HFFc6 (cell line): ENCODE data around the gene TMEM219. TPM values are rescaled to one million over a fixed set of nuclear protein-coding genes. Genes with fewer than 3 reads are reported as not detected.

Experiments
- DNase-seq: peaks from one replicate; pipeline ENCODE4 v3.0.0-alpha.2; 2018
- H3K27ac Mint-ChIP-seq: 2 replicates; pipeline ENCODE4 v1.8.0; 2020; ENCODE audit warnings: mild to moderate bottlenecking, mixed read lengths
- H3K27me3 Mint-ChIP-seq: 2 replicates; pipeline ENCODE4 v1.8.0; 2021; ENCODE audit warnings: mild to moderate bottlenecking, moderate library complexity, mixed read lengths; ENCODE audit not compliant: insufficient read depth
- H3K36me3 Mint-ChIP-seq: 2 replicates; pipeline ENCODE4 v1.8.0; 2021; ENCODE audit warnings: low read depth, mixed read lengths
- H3K4me1 Mint-ChIP-seq: 2 replicates; pipeline ENCODE4 v1.8.0; 2020; ENCODE audit warnings: low read depth, mixed read lengths
- H3K4me3 Mint-ChIP-seq: 2 replicates; pipeline ENCODE4 v1.8.0; 2020; ENCODE audit warnings: mild to moderate bottlenecking, moderate library complexity, mixed read lengths
- H3K9me3 Mint-ChIP-seq: 2 replicates; pipeline ENCODE4 v1.8.0; 2020; ENCODE audit warnings: mild to moderate bottlenecking, mixed read lengths
- total RNA-seq, 6 experiments: library from RNA; stranded (reverse); fragmentation: NEBNext Ultra II Directional; extraction: Animal tissue kit (Norgen Biotek cat#: 25700); gene quantifications; 2 replicates in 1 of 6; 3 replicates in 5 of 6; pipeline ENCODE4 v1.2.3, GENCODE V29; 2021
- TF ChIP-seq, protein P1 (sequence below): fragments of 200-600 bp; sonication (generic); IDR thresholded peaks from 2 replicates; pipeline ENCODE4 v1.5.0; 2021; ENCODE audit warnings: antibody characterized with exemption, mild to moderate bottlenecking

Gene TMEM219
- total RNA-seq, 6 experiments from 2014 or later = 105 to 122 (median 110) TPM

DNA sequence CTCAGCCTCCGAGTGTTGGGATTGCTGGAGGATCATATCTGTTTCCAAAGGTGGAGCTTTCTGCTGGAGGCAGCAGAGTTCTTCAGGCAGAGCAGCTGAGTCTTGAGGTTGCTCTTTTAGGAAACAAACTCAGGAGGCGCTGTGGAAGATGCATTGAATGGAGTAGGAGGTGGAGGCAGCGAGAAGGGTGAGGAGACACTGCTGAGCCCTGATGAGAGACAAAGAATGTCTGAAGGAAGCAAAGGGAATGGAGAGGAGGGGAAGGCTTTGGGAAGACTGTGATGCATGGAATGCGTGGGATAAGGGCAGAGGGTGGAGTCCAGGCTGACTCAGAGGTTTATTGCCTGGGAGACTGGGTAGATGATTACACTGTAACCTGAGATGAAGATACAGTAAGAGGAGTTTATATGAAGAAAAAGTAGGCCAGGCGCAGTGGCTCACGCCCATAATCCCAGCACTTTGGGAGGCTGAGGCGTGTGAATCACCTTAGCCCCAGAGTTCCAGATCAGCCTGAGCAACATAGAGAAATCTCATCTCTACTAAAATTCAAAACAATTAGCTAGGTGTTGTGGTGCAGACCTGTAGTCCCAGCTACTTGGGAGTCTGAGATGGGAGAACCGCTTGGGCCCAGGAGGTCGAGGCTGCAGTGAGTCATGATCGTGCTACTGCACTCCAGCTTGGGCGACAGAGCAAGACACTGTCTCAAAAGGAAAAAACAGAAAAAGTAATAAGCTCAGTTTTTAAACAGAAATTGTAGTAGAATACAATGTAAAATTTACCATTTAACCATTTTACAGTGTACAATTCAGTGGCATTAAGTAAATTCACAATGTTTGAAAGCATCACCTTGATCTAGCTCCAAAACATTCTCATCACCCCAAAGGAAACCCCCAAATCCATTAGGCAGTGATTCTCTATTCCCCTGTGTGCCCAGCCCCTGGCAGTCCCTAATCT is 17.8 kb upstream of the TMEM219 start:
- no peaks in the 10 kb centered on the region for H3K9me3 Mint-ChIP-seq
- H3K36me3 Mint-ChIP-seq = no peaks in the 10 kb centered on the region; the same call in 1 of the 2 replicates
- H3K27ac Mint-ChIP-seq = peak overlapping the region; percentile 95
- peak overlapping the region; percentile 68 for H3K4me3 Mint-ChIP-seq
- peaks cover 2% of the 10 kb centered on the region; the same call in 1 of the 2 replicates for H3K27me3 Mint-ChIP-seq
- TF ChIP-seq, protein P1, sequence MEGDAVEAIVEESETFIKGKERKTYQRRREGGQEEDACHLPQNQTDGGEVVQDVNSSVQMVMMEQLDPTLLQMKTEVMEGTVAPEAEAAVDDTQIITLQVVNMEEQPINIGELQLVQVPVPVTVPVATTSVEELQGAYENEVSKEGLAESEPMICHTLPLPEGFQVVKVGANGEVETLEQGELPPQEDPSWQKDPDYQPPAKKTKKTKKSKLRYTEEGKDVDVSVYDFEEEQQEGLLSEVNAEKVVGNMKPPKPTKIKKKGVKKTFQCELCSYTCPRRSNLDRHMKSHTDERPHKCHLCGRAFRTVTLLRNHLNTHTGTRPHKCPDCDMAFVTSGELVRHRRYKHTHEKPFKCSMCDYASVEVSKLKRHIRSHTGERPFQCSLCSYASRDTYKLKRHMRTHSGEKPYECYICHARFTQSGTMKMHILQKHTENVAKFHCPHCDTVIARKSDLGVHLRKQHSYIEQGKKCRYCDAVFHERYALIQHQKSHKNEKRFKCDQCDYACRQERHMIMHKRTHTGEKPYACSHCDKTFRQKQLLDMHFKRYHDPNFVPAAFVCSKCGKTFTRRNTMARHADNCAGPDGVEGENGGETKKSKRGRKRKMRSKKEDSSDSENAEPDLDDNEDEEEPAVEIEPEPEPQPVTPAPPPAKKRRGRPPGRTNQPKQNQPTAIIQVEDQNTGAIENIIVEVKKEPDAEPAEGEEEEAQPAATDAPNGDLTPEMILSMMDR = peak; percentile 69
- DNase-seq = peak; percentile 99
- peaks cover 24% of the 10 kb centered on the region for H3K4me1 Mint-ChIP-seq

DNA sequence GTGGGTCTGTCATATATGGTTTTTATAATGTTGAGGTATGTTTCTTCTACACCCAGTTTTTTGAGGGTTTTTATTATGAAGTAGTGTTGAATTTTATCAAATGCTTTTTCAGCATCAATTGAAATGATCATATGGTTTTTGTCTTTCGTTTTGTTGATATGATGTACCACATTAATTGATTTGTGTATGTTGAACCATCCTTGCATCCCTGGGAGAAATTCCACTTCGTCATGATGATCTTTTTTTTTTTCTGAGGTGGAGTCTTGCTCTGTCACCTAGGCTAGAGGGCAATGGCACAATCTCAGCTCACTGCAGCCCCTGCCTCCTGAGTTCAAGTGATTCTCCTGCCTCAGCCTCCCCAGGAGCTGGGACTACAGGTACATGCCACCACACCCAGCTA is 14.0 kb upstream of the TMEM219 start:
- Mint-ChIP-seq H3K27ac (no peak overlapping the region), H3K4me1 (peaks cover 20% of the 10 kb centered on the region), H3K36me3 (no peaks in the 10 kb centered on the region; the same call in 1 of the 2 replicates), H3K27me3 (peaks cover 2% of the 10 kb centered on the region), H3K4me3 (no peak overlapping the region), H3K9me3 (peaks cover 4% of the 10 kb centered on the region)
- TF ChIP-seq, protein P1 = no peak
- DNase-seq = no peak

DNA sequence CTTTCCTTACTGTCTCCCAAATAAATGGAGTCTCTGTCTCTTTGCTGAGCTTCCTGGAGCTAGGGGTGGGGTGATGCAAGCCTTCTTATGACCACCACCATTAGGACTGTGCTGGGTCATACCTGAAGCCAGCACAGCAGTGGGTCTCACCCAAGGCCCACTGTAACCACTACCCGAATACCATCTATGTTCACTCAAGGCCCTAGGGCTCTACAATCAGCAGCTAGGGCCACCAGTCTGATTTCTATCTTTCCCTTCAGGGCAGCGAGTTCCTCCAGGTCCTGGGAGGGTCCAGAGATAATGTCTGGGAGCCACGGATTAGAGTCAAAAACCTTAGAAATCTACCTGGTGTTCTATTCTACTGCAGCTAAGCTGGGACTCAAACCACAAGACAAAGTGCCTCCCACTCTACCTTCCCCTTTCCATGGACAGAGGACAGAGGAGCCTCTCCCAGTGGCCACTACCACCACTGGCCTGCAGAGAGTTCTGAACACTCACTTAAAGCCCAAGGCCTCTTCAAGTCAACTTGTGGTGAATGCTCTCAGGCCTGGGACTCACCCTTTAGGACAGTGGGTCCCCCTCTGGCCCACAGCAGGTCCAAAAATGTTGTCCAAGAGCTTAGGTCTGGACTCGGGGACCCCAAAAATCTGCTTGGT is 10.9 kb upstream of the TMEM219 start:
- no peaks in the 10 kb centered on the region; the same call in 1 of the 2 replicates for H3K36me3 Mint-ChIP-seq
- H3K27ac Mint-ChIP-seq = no peak overlapping the region
- TF ChIP-seq, protein P1 = no peak
- H3K9me3 Mint-ChIP-seq = peaks cover 4% of the 10 kb centered on the region
- H3K27me3 Mint-ChIP-seq = peaks cover 2% of the 10 kb centered on the region
- H3K4me1 Mint-ChIP-seq = no peaks in the 10 kb centered on the region
- DNase-seq = no peak
- H3K4me3 Mint-ChIP-seq = no peak overlapping the region

DNA sequence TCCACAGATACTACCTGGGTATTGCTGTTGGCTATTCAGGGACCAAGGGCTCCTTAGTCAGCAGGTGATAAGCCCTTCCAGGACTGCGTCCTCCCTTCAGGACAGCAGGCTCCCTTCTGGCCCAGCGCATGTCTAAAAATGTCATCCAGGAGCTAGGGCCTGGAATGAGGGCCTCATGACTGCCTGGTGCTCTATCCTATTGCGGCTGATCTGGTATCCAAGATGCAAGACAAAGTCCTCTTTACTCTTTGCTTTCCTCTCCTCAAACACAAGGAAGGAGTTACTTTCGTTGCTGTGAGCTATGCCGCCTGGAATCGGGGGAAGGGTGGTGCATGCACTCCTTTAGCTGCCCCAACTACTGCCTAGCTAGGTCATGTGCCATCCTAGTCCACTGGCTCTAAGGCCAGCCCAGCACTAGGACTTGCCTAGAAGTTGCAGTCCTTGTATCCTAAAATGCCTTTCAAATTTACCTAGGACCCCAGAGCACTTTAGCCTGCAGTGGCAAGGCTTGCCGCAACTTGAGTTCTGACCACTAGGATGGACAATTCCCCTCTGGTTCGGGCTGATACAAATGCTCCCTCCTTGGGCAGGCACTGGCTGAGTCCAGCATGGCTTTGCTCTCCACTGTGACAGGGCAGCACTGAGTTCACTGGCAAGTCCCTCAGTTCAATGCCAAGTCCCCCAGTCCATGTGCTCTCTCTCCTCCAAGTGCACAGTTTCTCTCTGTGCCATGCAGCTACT is 10.1 kb upstream of the TMEM219 start:
- peaks cover 4% of the 10 kb centered on the region for H3K9me3 Mint-ChIP-seq
- no peak for DNase-seq
- no peaks in the 10 kb centered on the region; the same call in 1 of the 2 replicates for H3K36me3 Mint-ChIP-seq
- H3K4me1 Mint-ChIP-seq = no peaks in the 10 kb centered on the region
- H3K27ac Mint-ChIP-seq = no peak overlapping the region
- no peak overlapping the region for H3K4me3 Mint-ChIP-seq
- TF ChIP-seq, protein P1 = peak; percentile 4; the same call in 1 of the 2 replicates
- H3K27me3 Mint-ChIP-seq = peaks cover 2% of the 10 kb centered on the region

DNA sequence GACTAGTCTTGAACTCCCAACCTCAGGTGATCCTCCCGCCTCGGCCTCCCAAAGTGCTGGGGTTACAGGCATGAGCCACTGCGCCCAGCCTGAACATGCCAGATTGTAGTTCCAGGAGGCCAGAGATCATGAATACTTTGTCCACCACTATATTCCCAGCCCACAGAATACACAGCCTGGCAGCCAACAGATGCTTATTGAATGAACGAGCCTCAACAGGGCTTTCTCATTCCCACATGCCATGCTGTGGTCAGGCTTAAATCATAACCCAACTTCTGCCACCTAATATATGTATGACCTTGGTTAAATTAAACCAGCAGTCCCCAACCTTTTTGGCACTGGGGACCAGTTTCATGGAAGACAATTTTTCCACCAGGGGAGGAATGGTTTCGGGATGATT is 3.1 kb upstream of the TMEM219 start:
- Mint-ChIP-seq H3K4me1 (peaks cover 19% of the 10 kb centered on the region), H3K27ac (no peak overlapping the region), H3K4me3 (no peak overlapping the region), H3K9me3 (no peaks in the 10 kb centered on the region), H3K27me3 (no peaks in the 10 kb centered on the region; the same call in 1 of the 2 replicates), H3K36me3 (no peaks in the 10 kb centered on the region)
- DNase-seq = no peak
- TF ChIP-seq, protein P1 = no peak
